Measurements from ENCODE around the gene SIRT7. TPM values are rescaled to one million over a fixed set of nuclear protein-coding genes. Genes with fewer than 3 reads are reported as not detected.

Gene SIRT7, protein sequence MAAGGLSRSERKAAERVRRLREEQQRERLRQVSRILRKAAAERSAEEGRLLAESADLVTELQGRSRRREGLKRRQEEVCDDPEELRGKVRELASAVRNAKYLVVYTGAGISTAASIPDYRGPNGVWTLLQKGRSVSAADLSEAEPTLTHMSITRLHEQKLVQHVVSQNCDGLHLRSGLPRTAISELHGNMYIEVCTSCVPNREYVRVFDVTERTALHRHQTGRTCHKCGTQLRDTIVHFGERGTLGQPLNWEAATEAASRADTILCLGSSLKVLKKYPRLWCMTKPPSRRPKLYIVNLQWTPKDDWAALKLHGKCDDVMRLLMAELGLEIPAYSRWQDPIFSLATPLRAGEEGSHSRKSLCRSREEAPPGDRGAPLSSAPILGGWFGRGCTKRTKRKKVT
- 32.8 to 46.8 TPM (median 42.2 TPM) in 5 replicates for total RNA-seq (2022; extraction: Qiagen RNA extraction)

DNA sequence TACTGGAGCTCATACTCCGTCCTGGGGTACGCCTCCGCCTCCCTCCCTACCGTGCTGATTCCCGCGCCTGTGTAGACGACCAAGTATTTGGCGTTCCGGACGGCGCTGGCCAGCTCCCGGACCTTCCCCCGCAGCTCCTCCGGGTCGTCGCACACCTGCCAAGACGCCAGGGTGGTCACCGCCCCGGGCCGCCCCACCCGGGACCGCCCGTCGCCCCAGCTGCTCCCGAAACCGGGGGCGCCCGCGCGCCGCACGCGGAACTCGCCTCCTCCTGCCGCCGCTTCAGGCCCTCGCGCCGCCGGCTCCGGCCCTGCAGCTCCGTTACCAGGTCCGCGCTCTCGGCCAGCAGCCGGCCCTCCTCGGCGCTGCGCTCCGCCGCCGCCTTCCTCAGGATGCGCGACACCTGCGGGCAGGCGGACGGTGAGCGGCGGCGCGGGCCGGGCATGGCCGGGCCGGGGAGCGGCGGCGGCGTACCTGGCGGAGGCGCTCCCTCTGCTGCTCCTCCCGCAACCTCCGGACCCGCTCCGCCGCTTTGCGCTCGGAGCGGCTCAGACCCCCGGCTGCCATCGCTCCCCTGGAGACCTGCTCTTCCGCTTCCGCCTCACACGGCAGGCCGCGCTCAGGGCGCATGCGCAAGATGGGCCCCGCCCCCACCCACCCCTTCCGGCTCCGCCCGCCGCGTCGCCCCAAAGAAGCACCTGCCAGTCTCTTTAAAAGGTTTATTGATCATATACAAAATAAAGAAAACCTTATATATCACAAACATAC is at the start of gene SIRT7:
TSS of gene SIRT7 (minus strand) at position 612 of the 768 bp plus-strand sequence. CDS start at position 567, 45 bp downstream.

DNA sequence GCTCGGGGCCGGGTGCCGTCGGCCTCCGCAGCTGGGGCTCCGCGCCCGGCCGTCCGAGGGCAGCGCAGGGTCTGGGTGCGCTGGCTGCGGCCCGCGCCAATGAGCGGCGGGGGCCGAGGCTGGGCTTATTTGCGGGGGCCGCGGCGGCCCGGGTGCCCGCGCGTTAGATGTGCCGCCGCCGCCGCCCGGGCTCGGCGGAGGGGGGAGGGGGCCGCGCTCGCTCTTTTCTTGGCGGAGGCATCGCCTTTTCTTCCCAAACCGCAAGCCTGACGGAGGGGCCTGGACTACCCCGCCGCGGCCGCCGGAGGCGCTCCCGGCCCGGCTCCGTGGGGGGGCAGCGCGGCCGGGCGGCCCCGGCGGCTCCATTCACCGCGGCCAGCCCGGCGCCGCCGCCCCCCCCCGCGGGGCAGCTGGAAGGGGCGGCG is 43.1 kb upstream of the SIRT7 start, which contains the start of gene NOTUM:
TSS of gene NOTUM (minus strand) at position 101 of the 425 bp plus-strand sequence. CDS start 278 bp downstream, outside the sequence.

DNA sequence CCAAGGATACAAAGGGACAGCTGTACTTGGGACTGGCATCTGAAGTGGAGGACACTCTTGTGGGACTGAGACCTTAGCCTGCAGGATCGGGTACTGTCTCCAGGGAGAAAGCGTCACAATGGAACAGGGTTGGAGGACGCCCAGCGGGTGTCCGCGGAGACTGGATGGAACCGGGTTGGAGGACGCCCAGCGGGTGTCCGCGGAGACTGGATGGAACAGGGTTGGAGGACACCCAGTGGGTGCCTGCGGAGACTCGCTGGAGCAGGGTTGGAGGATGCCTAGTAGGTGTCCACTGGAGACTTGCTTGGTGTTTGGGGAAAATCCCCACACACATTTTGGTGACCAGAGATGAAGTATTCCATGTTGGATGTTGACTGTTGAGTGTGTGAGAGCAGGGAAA is 29.2 kb upstream of the SIRT7 start, which contains the start of gene MYADML2:
TSS of gene MYADML2 (minus strand) at position 45 of the 400 bp plus-strand sequence. CDS start 5,492 bp downstream, outside the sequence.

DNA sequence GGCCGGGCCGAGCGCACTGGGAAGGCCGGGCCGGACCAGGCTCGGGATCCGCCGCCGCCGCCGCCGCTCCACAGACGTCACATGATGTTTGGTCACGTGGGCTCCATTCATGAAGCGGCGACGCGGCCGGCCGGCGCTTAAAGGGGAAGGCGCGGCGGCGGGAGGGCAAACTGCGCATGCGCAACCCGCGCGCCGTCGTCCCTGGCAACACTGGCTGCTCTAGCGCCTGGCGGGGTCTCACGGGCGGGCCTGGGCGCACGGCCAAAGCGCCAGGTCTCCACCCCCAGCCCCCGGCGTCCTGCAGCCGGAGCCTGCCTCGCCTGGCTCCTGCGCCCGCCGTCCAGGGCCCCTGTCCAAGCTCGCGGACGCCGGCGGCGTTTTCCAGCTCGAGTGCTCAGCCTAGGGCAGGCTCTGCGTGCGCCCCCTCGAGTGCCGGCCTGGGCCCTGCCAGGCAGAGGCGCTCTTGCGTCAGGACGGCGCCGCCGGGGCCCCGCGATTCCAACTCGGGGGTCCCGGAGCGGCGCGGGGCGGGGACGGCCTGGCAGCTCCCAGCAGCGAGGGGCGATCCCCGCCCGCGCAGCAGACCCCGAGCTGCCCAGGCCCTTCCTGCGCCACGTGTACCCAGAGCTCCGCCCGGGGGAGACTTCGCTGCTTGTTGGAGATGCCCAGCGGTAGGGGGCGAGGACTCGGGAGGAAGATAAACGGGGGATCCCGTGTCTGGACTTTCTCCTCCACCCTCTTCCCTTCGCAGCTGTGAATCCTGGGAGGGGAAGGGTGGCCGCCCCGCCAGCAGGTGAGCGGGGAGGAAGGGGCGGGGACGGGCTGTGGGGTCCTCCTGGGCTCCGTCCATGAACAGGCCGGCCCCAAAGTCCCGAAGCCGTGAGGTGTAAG is 9.9 kb upstream of the SIRT7 start, which contains the start of gene MAFG:
TSS of gene MAFG (minus strand) at position 83 of the 891 bp plus-strand sequence. CDS start 4,550 bp downstream, outside the sequence.

DNA sequence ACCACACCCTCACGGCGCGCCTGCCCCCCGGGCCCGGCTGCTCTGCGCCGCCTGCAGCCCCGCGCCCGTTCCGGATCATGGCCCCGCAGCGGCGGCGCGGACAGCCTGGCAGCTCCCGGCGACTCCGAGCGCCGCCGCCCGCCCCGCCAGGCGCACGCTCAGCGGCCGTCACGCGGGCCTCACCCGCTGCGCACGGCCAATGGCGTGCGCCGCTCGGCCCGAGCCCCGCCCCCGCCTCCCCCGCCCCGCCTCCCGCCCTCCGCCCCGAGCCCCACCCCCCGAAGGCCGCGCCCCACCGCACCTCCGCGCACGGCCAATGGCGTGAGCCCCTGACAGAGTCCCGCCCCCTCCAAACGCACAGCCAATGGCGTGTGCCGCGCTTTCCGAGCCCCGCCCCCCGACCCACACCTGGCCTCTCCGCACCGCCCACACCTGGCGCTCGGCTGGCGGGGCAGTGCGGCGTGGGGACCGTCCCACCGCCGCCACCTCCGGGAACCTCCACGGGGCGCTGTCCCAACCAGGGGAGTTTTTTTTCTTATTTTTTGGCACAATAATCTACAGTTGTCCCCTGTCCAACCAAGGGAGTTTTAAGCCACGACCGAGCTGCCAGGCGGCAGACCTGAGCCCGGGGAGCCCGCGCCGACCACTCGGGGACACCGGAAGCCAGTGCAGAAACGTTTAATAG is 6.6 kb downstream of the SIRT7 start, which contains the start of gene PCYT2:
TSS of gene PCYT2 (minus strand) at position 123 of the 685 bp plus-strand sequence. CDS start at position 79, 44 bp downstream.

DNA sequence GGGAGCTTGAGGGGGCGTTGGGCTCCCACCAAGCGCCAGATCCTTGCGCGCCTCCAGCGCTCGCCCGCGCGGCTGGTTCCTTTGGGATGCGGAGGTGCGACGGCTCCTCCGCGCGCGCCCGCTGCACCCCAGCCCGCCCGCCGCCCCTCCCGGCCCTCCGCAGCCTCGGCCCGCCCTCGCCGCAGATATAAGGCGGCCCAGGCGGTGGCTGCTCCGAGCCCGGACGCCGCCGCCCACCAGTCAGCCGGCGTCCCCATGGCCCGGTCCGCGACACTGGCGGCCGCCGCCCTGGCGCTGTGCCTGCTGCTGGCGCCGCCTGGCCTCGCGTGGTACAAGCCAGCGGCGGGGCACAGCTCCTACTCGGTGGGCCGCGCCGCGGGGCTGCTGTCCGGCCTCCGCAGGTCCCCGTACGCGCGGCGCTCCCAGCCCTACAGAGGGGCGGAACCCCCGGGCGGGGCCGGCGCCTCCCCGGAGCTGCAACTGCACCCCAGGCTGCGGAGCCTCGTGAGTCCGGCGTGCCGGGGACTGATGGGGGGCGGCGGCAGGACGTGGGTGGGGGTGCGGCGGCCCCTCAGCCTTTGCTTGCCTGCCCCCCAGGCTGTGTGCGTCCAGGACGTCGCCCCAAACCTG is 15.8 kb downstream of the SIRT7 start, which contains the start of gene NPB:
TSS of gene NPB (plus strand) at position 216 of the 630 bp plus-strand sequence. CDS start at position 256, 40 bp downstream.

DNA sequence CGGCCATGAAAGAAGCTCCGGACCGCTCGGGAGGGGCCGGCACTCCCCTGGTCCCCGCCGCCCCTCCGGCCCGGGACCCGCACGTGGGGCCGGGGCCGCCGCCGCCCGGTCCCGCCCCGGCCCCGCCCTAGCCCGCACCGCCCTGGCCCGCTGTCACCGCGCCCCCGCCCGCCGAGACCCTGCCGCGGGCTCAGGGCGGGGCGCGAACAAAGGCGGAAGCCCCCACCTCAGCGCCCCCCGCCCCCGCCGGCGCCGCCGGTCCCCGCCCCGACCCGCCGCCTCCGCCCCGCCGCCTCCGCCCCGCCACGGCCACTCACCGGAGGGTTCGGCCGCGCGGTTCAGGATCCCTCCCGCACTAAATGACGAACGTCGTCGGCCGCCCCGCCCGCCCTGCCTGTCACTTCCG is 47.0 kb downstream of the SIRT7 start, which contains the start of gene ARHGDIA:
TSS of gene ARHGDIA (minus strand) at position 357 of the 406 bp plus-strand sequence. CDS start 1,407 bp downstream, outside the sequence.

Other genes starting within 250 kb of the SIRT7 start
- 46.1 to 52.5 TPM (median 49.2 TPM) in 5 replicates for gene ARL16, start 234.4 kb downstream of the SIRT7 start, total RNA-seq (2022; extraction: Qiagen RNA extraction)
- gene HGS, start 234.2 kb downstream of the SIRT7 start, total RNA-seq (2022; extraction: Qiagen RNA extraction), result 146 to 202 TPM (median 189 TPM) in 5 replicates
- gene MRPL12, start 214.8 kb downstream of the SIRT7 start, total RNA-seq (2022; extraction: Qiagen RNA extraction), result 207 to 319 TPM (median 292 TPM) in 5 replicates
- 31.5 to 44.9 TPM (median 40.7 TPM) in 5 replicates for gene SLC25A10, start 205.9 kb downstream of the SIRT7 start, total RNA-seq (2022; extraction: Qiagen RNA extraction)
- 0.08 to 0.47 TPM (median 0.30 TPM) in 5 replicates for gene GCGR, start 114.0 kb downstream of the SIRT7 start, total RNA-seq (2022; extraction: Qiagen RNA extraction)
- gene MCRIP1, start 84.9 kb downstream of the SIRT7 start, total RNA-seq (2022; extraction: Qiagen RNA extraction), result 82.0 to 105 TPM (median 93.6 TPM) in 5 replicates
- 0.15 to 0.39 TPM (median 0.22 TPM) in 4 of 5 replicates, not detected in the other for gene PPP1R27, start 83.1 kb downstream of the SIRT7 start, total RNA-seq (2022; extraction: Qiagen RNA extraction)
- 666 to 810 TPM (median 679 TPM) in 5 replicates for gene P4HB, start 57.6 kb downstream of the SIRT7 start, total RNA-seq (2022; extraction: Qiagen RNA extraction)
- gene ARHGDIA, start 46.8 kb downstream of the SIRT7 start, total RNA-seq (2022; extraction: Qiagen RNA extraction), result 561 to 665 TPM (median 634 TPM) in 5 replicates
- gene ALYREF, start 26.6 kb downstream of the SIRT7 start, total RNA-seq (2022; extraction: Qiagen RNA extraction), result 171 to 247 TPM (median 233 TPM) in 5 replicates
- 179 to 295 TPM (median 289 TPM) in 5 replicates for gene ANAPC11, start 26.5 kb downstream of the SIRT7 start, total RNA-seq (2022; extraction: Qiagen RNA extraction)
- 0.36 to 0.59 TPM (median 0.53 TPM) in 5 replicates for gene NPB, start 15.9 kb downstream of the SIRT7 start, total RNA-seq (2022; extraction: Qiagen RNA extraction)
- gene PCYT2, start 6.8 kb downstream of the SIRT7 start, total RNA-seq (2022; extraction: Qiagen RNA extraction), result 14.4 to 17.4 TPM (median 16.9 TPM) in 5 replicates
- gene MAFG, start 9.6 kb upstream of the SIRT7 start, total RNA-seq (2022; extraction: Qiagen RNA extraction), result 28.2 to 33.6 TPM (median 29.0 TPM) in 5 replicates
- gene PYCR1, start 19.1 kb upstream of the SIRT7 start, total RNA-seq (2022; extraction: Qiagen RNA extraction), result 68.6 to 86.8 TPM (median 85.6 TPM) in 5 replicates
- gene MYADML2, start 29.1 kb upstream of the SIRT7 start, total RNA-seq (2022; extraction: Qiagen RNA extraction), result not detected in 5 replicates
- 0.14 to 0.37 TPM (median 0.35 TPM) in 5 replicates for gene NOTUM, start 43.0 kb upstream of the SIRT7 start, total RNA-seq (2022; extraction: Qiagen RNA extraction)
- gene ASPSCR1, start 59.5 kb upstream of the SIRT7 start, total RNA-seq (2022; extraction: Qiagen RNA extraction), result 20.7 to 30.1 TPM (median 27.2 TPM) in 5 replicates
- 123 to 204 TPM (median 184 TPM) in 5 replicates for gene CENPX, start 104.7 kb upstream of the SIRT7 start, total RNA-seq (2022; extraction: Qiagen RNA extraction)
- gene LRRC45, start 105.1 kb upstream of the SIRT7 start, total RNA-seq (2022; extraction: Qiagen RNA extraction), result 11.0 to 15.6 TPM (median 13.4 TPM) in 5 replicates
- 25.9 to 40.2 TPM (median 36.1 TPM) in 5 replicates for gene RAC3, start 113.5 kb upstream of the SIRT7 start, total RNA-seq (2022; extraction: Qiagen RNA extraction)
- gene DCXR, start 119.5 kb upstream of the SIRT7 start, total RNA-seq (2022; extraction: Qiagen RNA extraction), result 61.0 to 102 TPM (median 96.9 TPM) in 5 replicates
- gene RFNG, start 133.6 kb upstream of the SIRT7 start, total RNA-seq (2022; extraction: Qiagen RNA extraction), result 18.5 to 24.7 TPM (median 23.0 TPM) in 5 replicates
- 114 to 145 TPM (median 137 TPM) in 5 replicates for gene GPS1, start 133.7 kb upstream of the SIRT7 start, total RNA-seq (2022; extraction: Qiagen RNA extraction)
- 76.1 to 141 TPM (median 135 TPM) in 5 replicates for gene DUS1L, start 147.6 kb upstream of the SIRT7 start, total RNA-seq (2022; extraction: Qiagen RNA extraction)
- gene FASN, start 180.1 kb upstream of the SIRT7 start, total RNA-seq (2022; extraction: Qiagen RNA extraction), result 132 to 142 TPM (median 139 TPM) in 5 replicates